Measurements from ENCODE around the gene BCR. TPM values are rescaled to one million over a fixed set of nuclear protein-coding genes. Genes with fewer than 3 reads are reported as not detected.

BCR gene
- total RNA-seq, 1 experiment from 2014 or later, result 32.4 TPM

DNA sequence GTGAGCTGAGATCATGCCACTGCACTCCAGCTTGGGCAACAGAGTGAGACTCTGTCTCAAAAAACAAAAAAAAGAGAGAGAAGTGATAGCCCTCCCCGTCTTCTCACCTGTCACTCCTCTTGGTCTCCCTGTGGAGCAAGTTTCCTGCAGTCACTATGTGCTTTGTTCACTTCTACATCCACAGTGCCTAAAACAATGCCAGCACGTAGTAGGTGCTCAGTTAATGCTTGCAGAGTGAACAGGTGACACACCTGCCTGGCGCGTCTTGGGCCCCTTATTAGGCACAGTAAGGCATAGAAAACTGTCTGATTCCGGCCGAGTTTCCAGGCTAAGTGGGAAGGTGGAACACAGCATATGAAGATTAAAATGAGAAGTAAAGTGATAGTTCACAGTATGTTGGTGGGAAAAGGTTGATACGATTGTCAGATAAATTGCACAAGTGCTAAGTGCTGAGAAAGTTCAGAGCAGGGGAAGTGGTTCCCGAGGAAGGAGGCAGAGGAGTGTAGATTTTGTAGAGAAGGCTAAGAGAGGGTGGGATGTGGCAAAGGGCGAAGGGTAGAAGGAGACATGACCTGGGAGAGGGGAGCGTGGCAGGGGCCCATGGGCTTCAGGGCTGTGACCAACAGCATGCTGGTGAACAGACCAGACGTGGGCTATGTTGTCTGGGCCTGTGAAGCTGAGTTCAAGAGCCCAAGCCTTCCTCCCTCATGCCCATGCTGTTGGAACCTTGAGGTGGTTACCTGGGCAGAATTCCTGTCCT lies 41.9 kb downstream of the BCR start:
- in situ Hi-C loops (cut with HindIII; ENCODE audit: low sequenced_read_pairs), result no loop called here
- no peak for DNase-seq (ENCODE audit: low spot score)

DNA sequence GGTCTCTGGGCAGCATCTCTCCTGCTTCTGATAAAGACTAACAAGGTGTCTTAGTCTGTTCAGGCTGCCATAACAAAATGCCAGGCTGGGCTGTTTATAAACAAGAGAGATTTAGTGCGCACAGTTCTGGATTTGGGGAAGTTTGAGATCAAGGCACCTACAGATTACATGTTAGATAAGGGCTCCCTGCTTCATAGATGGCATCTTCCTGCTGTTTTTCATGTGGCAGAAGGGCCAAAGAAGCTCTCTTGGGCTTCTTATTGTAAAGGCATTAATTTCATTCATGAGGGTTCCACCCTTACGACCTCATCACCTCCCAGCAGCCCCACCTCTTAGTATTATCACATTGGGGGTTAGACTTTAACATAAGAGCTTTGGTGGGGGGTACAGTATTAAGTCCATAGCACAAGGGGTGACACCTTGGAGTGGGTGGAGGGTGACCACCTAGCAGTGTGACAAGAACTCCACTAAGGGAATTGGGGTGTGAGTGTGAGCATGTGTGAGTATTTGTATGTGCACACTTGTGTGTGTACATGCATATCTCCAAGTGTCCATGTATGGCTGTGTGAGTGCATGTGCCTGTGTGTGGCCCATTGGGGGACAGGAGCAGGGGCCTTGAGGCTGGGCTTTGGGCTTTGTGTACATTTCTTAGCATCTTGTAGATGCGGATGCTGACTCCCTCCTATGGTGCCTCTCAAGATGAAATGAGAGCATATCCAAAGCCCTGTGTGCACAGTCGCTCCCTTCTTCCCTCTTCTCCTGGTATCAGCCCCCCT lies 42.7 kb downstream of the BCR start:
- DNase-seq (ENCODE audit: low spot score), result no peak
- in situ Hi-C loops (cut with HindIII; ENCODE audit: low sequenced_read_pairs), result no loop called here

DNA sequence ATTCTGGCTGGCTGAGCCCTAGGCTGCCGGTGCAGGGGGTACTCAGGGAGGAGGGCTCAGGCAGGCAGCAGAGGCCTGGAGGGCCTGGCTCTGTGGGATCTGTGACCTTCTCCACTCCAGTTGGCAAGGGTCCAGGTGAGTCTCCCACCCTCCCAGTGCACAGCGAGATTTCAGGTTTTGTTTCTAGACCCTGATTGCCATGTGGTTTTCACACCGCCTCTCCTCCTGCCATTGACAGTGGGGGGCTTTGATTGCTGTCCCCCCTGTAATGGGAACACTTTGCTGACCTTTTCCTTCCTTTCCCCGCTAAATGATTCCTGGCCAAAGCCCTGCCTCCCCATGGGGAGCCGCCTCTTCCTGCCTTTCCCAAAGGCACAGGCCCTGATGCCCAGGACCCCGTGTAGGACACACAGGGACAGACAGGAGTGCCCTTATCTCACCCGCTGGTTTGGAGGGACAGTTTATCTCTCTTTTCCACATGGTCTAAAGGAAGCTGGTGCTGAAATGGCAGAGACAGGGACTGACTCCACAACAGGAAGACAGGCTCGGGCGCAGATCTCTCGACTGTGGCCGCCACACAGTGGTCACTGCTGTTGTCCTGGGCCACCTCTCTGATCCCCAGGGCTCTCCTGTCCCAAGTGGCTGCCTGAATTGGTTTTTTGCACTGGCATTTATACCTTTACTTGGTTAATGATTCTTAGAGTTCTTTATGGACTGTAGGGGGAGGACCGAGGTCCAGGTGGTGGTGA lies 43.4 kb downstream of the BCR start:
- in situ Hi-C loops (cut with HindIII; ENCODE audit: low sequenced_read_pairs), result no loop called here
- no peak for DNase-seq (ENCODE audit: low spot score)

DNA sequence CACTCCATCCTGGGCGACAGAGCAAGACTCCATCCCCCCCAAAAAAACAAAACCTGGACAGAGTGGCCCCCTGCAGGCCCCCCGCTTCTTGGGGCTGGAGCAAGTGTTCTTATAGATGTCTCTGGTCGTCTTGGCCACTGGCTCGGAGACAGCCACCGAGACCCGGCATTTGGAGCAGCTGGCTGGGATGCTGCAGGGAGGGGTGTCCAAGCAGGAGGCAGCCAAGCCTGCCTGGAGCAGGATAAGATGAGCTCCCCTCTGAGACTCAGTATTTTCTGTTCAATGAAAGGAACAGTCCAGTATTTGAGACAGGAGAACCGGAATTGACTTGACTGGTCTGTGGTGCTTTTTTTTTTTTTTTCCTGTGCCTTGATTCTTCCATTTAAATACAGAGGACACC lies 44.5 kb downstream of the BCR start:
- DNase-seq (ENCODE audit: low spot score), result no peak
- in situ Hi-C loops (cut with HindIII; ENCODE audit: low sequenced_read_pairs), result no loop called here

DNA sequence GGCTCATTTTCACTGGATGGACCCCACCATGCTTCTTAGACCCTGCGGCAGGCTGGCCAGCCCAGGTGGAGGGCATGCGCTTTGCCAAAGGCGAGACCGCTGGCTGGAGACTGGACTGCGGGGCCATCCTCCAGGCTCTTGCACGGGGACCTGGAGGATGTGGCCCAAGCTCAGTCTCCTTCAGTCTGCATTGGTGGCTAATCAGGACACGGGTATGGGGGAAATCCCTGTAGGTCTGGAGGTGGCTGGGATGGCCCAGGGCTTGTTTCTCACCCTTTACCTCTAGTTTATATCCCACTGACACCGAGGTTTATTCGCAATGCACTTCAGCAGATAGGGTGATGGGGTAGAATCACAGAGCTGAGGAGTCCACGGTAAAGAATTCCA lies 45.0 kb downstream of the BCR start:
- in situ Hi-C loops (cut with HindIII; ENCODE audit: low sequenced_read_pairs), result no loop called here
- DNase-seq (ENCODE audit: low spot score), result no peak

DNA sequence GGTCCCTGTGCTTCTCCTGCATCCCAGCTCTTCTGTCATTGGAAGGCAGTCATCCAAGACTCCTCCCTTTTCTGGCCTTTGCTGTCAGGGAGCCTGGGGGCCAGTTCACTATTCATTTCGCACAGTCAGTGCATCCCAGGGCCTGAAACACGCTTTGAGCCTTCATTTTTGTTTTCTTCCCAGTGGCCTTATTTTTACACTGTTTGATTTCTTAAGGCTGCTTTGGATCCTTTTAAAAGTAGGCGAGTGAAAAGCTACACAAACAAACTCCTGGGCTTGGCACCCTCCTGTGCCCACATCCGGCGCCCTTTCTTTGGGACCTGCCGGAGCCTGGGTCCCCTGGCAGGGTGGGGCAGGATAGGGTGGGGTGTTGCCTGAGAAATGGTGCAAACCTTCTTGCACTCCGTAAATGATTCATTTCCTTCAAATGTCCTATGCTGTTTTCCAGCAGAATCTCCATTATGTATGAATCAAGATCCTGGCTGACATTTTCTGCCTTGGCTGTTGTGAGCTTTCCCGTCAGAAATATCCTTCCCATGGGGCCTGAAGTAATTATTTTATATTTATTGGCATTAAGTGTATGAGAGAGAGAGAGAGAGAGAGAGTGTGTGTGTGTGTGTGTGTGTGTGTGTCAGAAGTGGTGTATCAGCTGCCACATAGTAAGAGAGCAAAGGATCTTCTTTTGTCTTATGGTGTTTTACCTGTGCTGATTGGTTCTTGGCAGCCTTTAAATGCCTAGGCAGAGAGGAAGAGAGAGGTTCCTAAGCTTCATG lies 45.6 kb downstream of the BCR start:
- peak; percentile 52 for DNase-seq (ENCODE audit: low spot score)
- in situ Hi-C loops (cut with HindIII; ENCODE audit: low sequenced_read_pairs), result no loop called here

DNA sequence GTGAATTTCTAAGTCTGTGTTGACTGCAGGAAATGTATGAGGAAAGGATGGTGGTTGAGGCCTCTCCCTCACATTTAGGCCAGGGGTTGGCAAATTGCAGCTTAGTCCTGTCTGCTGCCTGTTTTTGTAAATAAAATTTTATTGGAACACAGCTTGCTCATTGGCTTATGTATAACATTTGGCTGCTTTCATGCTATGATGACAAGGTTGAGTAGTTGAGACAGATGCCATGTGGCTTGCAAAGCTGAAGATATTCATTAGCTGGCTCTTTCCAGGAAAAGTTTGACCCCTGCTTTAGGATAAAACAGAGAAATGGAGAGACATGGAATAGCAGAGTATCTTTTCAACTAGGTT lies 46.2 kb downstream of the BCR start:
- DNase-seq (ENCODE audit: low spot score), result no peak
- in situ Hi-C loops (cut with HindIII; ENCODE audit: low sequenced_read_pairs), result no loop called here

DNA sequence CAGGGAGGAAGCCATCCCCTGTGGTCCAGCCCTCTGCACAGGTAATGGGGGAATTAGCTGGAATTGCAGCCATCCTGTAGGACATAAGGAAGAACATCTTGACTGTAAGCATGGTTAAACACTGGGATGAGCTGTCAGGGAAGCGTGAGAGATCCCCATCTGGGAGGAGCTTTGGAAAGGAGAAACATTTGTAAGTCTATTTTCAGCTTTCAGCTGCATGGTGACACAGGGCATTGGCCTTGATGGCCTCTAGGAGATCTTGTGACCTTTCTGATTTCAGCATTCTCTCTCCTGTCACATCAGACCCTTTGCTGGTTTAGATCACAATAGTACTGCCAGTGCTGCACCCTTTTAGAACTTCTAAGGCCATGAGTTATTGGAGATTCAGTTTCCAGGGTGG lies 47.1 kb downstream of the BCR start:
- in situ Hi-C loops (cut with HindIII; ENCODE audit: low sequenced_read_pairs), result no loop called here
- DNase-seq (ENCODE audit: low spot score), result no peak

DNA sequence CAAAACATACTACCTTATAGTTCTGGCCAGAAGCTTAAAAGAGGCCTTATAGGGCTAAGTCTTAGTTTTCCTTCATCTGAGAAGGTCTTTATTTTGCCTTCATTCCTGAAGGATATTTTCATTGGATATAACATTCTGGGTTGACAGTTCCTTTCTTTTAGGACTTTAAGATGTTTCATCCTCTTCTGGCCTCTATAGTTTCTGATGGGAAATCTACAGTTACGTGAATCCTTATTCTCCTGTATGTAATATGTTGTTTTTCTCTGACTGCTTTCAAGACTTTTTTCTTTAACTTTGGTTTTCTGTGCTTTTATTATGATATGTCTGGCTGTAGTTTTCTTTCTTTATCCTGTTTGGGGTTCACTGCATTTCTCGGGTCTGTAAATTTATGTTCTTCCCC lies 48.2 kb downstream of the BCR start:
- no peak for DNase-seq (ENCODE audit: low spot score)
- in situ Hi-C loops (cut with HindIII; ENCODE audit: low sequenced_read_pairs), result no loop called here

DNA sequence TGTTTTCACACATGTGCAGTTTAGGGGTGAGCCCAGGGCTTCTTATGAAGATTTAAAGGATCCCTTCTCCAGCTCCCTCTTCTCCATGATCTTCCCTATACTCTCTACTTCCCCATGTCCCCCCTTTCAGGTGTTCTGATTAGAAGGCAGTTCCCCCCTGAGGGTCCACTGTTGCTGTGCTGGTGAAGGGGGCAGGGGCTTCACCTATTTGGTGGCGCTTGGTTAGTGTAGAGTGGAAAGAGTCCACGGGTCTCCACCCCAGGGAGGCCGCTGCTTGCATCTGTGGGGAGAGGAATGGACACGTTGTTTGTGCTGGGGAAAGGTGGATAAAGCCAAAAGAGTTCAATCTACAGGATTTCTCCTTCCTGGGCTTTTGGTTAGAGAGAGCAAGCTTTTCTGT lies 49.3 kb downstream of the BCR start:
- no peak for DNase-seq (ENCODE audit: low spot score)
- in situ Hi-C loops (cut with HindIII; ENCODE audit: low sequenced_read_pairs), result no loop called here

DNA sequence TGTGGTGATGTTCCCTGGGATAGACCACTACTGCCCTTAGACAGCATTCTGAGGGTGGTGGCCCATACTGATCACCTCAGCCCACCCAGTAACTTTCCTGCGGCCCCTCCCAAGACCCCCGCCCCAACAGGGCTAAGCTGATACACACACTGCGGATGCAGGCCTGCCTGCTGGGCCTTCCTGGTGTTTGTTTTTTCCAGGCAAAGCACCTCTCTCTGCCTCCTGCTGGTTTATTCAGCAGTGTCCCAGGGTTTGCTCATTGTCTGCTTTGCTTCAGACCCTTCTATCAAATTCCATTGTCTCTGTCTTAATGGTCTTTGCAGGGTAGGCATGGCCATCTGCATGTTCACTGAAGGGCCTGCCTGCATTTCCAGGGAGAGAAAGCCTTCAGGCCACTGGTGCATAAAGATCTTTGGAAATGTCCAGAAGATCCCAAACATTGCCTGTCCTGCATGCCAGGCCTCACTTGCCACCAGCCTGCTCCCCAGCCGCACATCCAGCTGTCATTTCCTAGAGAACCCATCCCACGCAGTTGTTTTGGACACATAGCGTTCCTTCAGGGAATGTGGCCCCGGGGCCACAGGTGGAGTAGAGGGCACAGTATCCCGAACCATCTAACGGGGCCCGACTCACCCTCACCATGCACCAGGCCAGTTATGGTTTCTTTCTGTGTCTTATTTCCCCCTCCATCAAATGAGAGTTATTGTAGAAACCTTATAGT lies 50.2 kb downstream of the BCR start:
- in situ Hi-C loops (cut with HindIII; ENCODE audit: low sequenced_read_pairs), result no loop called here

DNA sequence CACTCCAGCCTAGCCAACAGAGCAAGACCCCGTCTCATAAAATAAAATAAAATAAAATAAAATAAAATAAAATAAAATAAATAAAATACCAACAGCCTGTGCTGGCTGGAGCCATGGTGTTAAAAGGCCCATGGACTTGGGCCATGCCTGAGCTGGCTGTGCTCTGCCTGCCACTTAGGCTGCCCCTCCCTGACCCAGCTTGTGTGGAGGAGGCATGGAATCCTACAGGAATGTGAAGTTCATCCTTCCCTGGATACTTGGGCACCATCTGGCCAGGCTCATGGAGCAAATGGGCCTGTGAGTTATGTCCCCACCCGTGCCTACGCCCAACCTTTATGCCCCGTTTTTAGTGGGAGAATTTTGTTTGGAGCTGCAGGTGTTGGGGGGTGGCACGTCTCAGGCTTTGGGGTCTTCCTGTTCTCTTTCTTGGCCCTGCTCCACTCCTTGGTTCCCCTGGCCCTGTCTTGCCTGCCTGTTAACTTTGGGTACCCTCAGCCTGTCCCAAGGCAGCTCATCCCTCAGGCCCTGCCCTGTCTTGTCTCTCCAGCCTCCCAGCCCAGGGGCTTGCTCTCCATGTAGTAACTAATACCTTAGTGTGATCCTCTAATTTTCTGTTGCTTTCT lies 51.3 kb downstream of the BCR start:
- DNase-seq (ENCODE audit: low spot score), result no peak
- in situ Hi-C loops (cut with HindIII; ENCODE audit: low sequenced_read_pairs), result no loop called here

More for the DNA sequence above, 50.2 kb downstream of the BCR start:
- no peak for DNase-seq (ENCODE audit: low spot score)

DNA sequence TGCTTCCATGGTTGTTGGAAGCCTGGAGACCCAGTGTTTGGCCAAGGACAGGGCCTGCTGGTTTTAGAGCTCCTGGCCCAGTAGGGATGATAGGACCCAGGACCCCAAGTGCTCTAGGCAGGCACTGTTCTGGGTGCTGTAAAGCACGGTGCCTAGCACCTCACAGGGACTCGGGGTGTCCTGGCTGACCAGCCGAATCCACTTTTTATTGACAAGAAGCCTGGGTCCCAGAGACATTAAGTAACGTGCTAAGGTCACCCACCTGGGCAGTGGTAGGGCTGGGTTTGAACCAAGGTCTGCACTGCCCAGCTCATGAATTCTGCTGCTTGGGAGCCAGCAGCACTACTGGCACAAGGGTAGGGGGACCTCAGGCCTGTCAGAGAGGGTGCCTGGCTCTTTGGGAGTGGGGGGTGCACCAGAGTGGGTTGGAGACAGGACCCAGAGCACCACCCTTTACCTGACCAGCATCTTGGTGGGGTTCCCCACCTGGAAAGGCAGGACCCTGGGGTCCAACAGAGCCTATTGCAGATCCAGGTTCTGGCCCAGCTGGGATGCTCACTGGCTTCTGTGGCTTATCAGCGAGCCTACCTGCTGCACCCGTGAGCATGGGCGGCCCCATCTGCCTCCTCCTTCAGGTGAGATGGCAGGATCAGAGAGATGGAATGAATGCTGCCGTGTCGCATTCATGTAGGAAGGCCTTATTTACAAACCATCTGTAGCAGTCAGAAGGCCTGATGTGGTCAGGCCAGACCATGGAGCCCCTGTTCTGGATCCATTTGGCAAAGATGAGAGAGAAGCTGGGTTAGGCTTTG lies 52.0 kb downstream of the BCR start:
- in situ Hi-C loops (cut with HindIII; ENCODE audit: low sequenced_read_pairs), result no loop called here

DNA sequence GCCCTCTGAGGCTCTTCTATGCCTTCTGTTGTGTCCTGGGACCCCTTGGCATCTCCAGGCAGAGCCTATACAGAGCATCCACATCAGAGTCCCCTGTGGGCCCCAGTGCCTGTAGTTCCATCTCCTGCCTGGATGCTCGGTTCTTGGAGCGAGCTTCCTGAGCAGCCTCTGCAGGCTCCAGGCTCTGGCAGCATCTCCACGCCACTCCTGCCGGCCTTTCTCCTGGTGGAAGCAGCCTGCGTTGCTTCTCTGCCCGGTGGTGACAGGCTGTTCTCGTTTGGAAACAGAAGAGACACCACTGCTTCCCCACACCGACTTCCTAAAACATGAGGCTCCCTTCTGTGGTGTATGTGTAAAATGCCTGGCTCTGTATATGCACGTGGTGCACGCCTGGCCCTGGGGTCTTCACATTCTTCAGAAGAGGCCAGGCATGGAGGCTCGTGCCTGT lies 52.8 kb downstream of the BCR start:
- in situ Hi-C loops (cut with HindIII; ENCODE audit: low sequenced_read_pairs), result no loop called here
- peak; percentile 72 for DNase-seq (ENCODE audit: low spot score)

More for the DNA sequence above, 52.0 kb downstream of the BCR start:
- DNase-seq (ENCODE audit: low spot score), result no peak

DNA sequence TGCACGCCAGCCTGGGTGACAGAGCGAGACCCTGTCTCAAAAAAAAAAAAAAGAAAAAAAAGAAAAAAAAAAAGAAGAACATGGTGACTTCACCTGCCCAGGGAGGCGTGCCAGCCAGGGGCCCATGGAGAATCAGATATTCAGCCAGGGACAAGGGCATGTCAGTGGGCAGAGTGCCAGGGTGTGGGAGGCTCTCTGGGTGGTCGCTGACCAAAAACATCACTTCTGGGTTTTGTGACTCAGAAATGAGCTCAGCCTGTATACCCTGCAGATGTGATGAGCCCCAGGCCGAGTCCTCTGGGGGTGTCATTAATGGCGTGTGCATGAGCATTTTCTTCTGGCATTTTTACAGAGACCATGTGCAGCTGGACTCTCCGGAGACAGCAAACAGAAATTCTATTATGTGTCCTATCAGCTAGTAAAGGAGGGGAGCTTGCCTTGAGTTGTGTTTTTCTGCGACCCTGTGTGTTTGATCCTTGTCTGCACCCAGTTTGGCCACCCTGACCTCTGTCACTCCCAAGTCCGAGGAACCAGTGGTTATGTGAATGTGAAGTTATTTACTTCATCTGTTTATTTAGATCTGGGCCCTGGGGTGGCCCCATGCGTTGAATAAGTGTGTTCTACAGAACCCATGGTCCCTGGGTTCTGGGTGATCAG lies 53.6 kb downstream of the BCR start:
- in situ Hi-C loops (cut with HindIII; ENCODE audit: low sequenced_read_pairs), result no loop called here
- DNase-seq (ENCODE audit: low spot score), result no peak

DNA sequence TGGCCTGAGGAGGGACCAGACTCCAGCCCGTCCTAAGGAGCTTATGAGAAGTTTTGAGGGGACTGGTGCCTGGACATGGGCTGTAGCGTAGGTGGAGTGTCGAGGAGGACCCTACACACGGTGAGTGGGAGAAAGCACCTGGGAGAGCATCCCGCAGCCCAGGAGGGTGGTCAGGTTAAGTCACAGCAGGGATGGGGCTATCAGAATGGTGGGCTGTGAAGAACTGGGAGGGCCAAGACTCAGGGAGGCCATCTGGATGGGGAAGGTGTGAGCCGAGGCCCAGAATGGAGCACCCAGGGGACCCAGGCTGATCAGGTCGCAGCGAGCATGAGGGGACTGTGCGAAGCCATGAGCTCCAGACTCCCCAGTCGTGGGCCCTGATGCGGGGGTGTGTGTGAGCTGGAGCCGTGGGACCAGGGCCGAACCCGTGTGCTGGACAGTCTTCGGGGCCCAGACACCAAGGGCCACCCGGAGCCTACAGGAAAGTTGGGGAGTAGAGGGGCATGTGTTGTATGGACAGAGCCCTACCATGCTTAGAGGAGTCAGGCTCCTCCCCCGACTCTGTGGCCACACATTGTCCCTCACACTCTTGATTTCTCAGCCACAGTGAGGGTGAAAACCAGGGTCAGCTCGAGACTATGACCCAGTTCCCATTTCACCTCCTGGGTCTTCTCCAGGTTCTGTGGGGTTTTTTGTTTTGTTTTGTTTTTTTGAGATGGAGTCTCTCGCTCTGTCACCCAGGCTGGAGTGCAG lies 54.3 kb downstream of the BCR start:
- in situ Hi-C loops (cut with HindIII; ENCODE audit: low sequenced_read_pairs), result no loop called here

More for the DNA sequence above, 54.3 kb downstream of the BCR start:
- DNase-seq (ENCODE audit: low spot score), result no peak

All from G401 (cell line).